Caco-2 (cell line): Measurements from ENCODE around the gene MAPK13. TPM values are rescaled to one million over a fixed set of nuclear protein-coding genes. Genes with fewer than 3 reads are reported as not detected.

ENCODE experiments used
- BruUV-seq: library from RNA; stranded (reverse); fragments of 400-500 nt; replicated peaks from 2 replicates; lab custom pipeline; 2021; lab: Mats Ljungman, UMichigan
- CTCF ChIA-PET: fragments of 300-600 bp; sonication (Branson Sonifier 250); formaldehyde crosslinking; loops from one replicate; lab custom pipeline; 2022; ENCODE audit warnings: antibody characterized with exemption; lab: Charles Lee
- POLR2A ChIA-PET: fragments of 300-600 bp; sonication (Branson Sonifier 250); formaldehyde crosslinking; loops from one replicate; lab custom pipeline; 2022; ENCODE audit warnings: antibody characterized with exemption; lab: Charles Lee
- DNase-seq, 2 experiments: peaks; one replicate each; pipeline versions ENCODE4 v3.0.0 to v3.0.0-alpha.2; 2020 to 2022
- H3K27me3 ChIP-seq: replicated peaks from 2 replicates; pipeline ENCODE4 v1.6.0; 2011; ENCODE audit warnings: low read length; ENCODE audit not compliant: control insufficient read depth, insufficient read depth
- H3K36me3 ChIP-seq: 2 replicates; pipeline ENCODE4 v1.5.1; 2011; ENCODE audit warnings: low read length; ENCODE audit not compliant: control insufficient read depth, insufficient read depth
- H3K4me1 ChIP-seq: fragments of 250-450 bp; sonication (Bioruptor Pico); 2 replicates; pipeline ENCODE4 v1.5.1; 2020; ENCODE audit warnings: mild to moderate bottlenecking
- H3K4me3 ChIP-seq: 2 replicates; pipeline ENCODE4 v1.5.1; 2011; ENCODE audit warnings: low read depth, mild to moderate bottlenecking, control low read depth, low read length
- H3K9me3 ChIP-seq: fragments of 250-450 bp; sonication (Bioruptor Pico); 2 replicates; pipeline ENCODE4 v1.5.1; 2020; ENCODE audit warnings: mild to moderate bottlenecking, moderate library complexity
- H3K27ac Mint-ChIP-seq: one replicate; pipeline ENCODE4 v1.8.0; 2022; ENCODE audit warnings: mixed read lengths; ENCODE audit not compliant: unreplicated experiment
- H3K27me3 Mint-ChIP-seq: one replicate; pipeline ENCODE4 v1.8.0; 2022; ENCODE audit warnings: mixed read lengths; ENCODE audit not compliant: insufficient read depth, unreplicated experiment
- H3K36me3 Mint-ChIP-seq: one replicate; pipeline ENCODE4 v1.8.0; 2022; ENCODE audit warnings: mild to moderate bottlenecking, mixed read lengths; ENCODE audit not compliant: insufficient read depth, unreplicated experiment
- H3K4me1 Mint-ChIP-seq: one replicate; pipeline ENCODE4 v1.8.0; 2022; ENCODE audit warnings: low read depth, mixed read lengths; ENCODE audit not compliant: unreplicated experiment
- H3K4me3 Mint-ChIP-seq: one replicate; pipeline ENCODE4 v1.8.0; 2022; ENCODE audit warnings: mild to moderate bottlenecking, moderate library complexity, mixed read lengths; ENCODE audit not compliant: unreplicated experiment
- H3K9me3 Mint-ChIP-seq: one replicate; pipeline ENCODE4 v1.8.0; 2022; ENCODE audit warnings: mixed read lengths; ENCODE audit not compliant: unreplicated experiment
- intact Hi-C: fragments of 100-400 bp; cut with micrococcal nuclease; formaldehyde crosslinking; loops from one replicate; pipeline ENCODE4 v1.10.0; 2022; ENCODE audit not compliant: unreplicated experiment
- total RNA-seq: library from RNA; stranded (reverse); gene quantifications from 2 replicates; pipeline ENCODE4 v1.2.3, GENCODE V29; 2022
- TF ChIP-seq, protein P1 (sequence below), 2 experiments: fragments of 200-600 bp in 1 of 2; IDR thresholded peaks; 1 replicate in 1 of 2; 2 replicates in 1 of 2; pipeline versions ENCODE4 v1.5.1 to v1.8.0; 2011 to 2022; ENCODE audit warnings: antibody characterized with exemption in 1 of 2, control low read depth in 1 of 2, inconsistent platforms in 1 of 2, low read depth in 1 of 2, low read length in 1 of 2, mild to moderate bottlenecking in 1 of 2, moderate library complexity in 1 of 2; ENCODE audit not compliant: insufficient read depth in 1 of 2, severe bottlenecking in 1 of 2, unreplicated experiment in 1 of 2

The MAPK13 gene
- total RNA-seq, 1 experiment from 2014 or later = 45.7 TPM

- peaks cover 13% of the 10 kb centered on the region for H3K4me1 Mint-ChIP-seq
- H3K4me3 ChIP-seq = no peak overlapping the region
- H3K36me3 Mint-ChIP-seq = peaks cover 34% of the 10 kb centered on the region
- H3K36me3 ChIP-seq = no peaks in the 10 kb centered on the region
- TF ChIP-seq, protein P1, sequence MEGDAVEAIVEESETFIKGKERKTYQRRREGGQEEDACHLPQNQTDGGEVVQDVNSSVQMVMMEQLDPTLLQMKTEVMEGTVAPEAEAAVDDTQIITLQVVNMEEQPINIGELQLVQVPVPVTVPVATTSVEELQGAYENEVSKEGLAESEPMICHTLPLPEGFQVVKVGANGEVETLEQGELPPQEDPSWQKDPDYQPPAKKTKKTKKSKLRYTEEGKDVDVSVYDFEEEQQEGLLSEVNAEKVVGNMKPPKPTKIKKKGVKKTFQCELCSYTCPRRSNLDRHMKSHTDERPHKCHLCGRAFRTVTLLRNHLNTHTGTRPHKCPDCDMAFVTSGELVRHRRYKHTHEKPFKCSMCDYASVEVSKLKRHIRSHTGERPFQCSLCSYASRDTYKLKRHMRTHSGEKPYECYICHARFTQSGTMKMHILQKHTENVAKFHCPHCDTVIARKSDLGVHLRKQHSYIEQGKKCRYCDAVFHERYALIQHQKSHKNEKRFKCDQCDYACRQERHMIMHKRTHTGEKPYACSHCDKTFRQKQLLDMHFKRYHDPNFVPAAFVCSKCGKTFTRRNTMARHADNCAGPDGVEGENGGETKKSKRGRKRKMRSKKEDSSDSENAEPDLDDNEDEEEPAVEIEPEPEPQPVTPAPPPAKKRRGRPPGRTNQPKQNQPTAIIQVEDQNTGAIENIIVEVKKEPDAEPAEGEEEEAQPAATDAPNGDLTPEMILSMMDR (IDR thresholded peaks at IDR 0.05; ENCODE audit: insufficient read depth in 1 of 2, low read depth in 1 of 2, low read length in 1 of 2, severe bottlenecking in 1 of 2, unreplicated experiment in 1 of 2) = no peak
- no peaks in the 10 kb centered on the region for H3K9me3 ChIP-seq
- H3K27me3 Mint-ChIP-seq = no peaks in the 10 kb centered on the region
- DNase-seq = no peak
- CTCF ChIA-PET = no interaction called here
- H3K27ac Mint-ChIP-seq = no peak overlapping the region
- no peaks in the 10 kb centered on the region for H3K27me3 ChIP-seq
- intact Hi-C loops = loop anchor here (5.0 kb wide), 1 partner anchor 242 kb away; no protein-coding TSS in a partner anchor
- H3K4me3 Mint-ChIP-seq = no peak overlapping the region
- peaks cover 18% of the 10 kb centered on the region for H3K4me1 ChIP-seq
- POLR2A ChIA-PET = no interaction called here
- no peaks in the 10 kb centered on the region for H3K9me3 Mint-ChIP-seq
- no TSS peak for BruUV-seq
Observed at GRCh38 chr6:36120018-36120417, 10.3 kb upstream of the MAPK13 start.

- no peaks in the 10 kb centered on the region for H3K27me3 ChIP-seq
- Mint-ChIP-seq H3K4me3 (no peak overlapping the region), H3K27me3 (no peaks in the 10 kb centered on the region), H3K27ac (peak overlapping the region; percentile 45), H3K4me1 (peaks cover 13% of the 10 kb centered on the region), H3K36me3 (peaks cover 34% of the 10 kb centered on the region), H3K9me3 (no peaks in the 10 kb centered on the region)
- intact Hi-C loops = loop anchor here (5.0 kb wide), 1 partner anchor 242 kb away; no protein-coding TSS in a partner anchor
- ChIA-PET CTCF (interaction anchor here (0.6 kb wide), 1 partner anchor 195 kb away, joined by 5 read pairs; no protein-coding TSS in a partner anchor), POLR2A (no interaction called here)
- TF ChIP-seq, protein P1 (IDR thresholded peaks at IDR 0.05; ENCODE audit: insufficient read depth in 1 of 2, low read depth in 1 of 2, low read length in 1 of 2, severe bottlenecking in 1 of 2, unreplicated experiment in 1 of 2) = no peak
- DNase-seq = no peak
- no peaks in the 10 kb centered on the region for H3K9me3 ChIP-seq
- H3K4me1 ChIP-seq = peaks cover 18% of the 10 kb centered on the region
- H3K36me3 ChIP-seq = no peaks in the 10 kb centered on the region
- H3K4me3 ChIP-seq = no peak overlapping the region
- no TSS peak for BruUV-seq
Observed at GRCh38 chr6:36120539-36120938, 9.8 kb upstream of the MAPK13 start.

- Histone ChIP-seq H3K9me3 (no peaks in the 10 kb centered on the region), H3K4me3 (no peak overlapping the region), H3K36me3 (no peaks in the 10 kb centered on the region), H3K27me3 (no peaks in the 10 kb centered on the region), H3K4me1 (peaks cover 18% of the 10 kb centered on the region)
- no TSS peak for BruUV-seq
- intact Hi-C loops = loop anchor here (5.0 kb wide), 1 partner anchor 241 kb away; no protein-coding TSS in a partner anchor
- no peak overlapping the region for H3K4me3 Mint-ChIP-seq
- POLR2A ChIA-PET = no interaction called here
- H3K27ac Mint-ChIP-seq = peak overlapping the region; percentile 45
- peaks cover 34% of the 10 kb centered on the region for H3K36me3 Mint-ChIP-seq
- CTCF ChIA-PET = interaction anchor here (0.6 to 1.3 kb wide), 2 partner anchors 93 to 195 kb away, joined by 3 to 5 read pairs; partner anchors contain the start of gene MAPK14
- no peaks in the 10 kb centered on the region for H3K27me3 Mint-ChIP-seq
- TF ChIP-seq, protein P1 (IDR thresholded peaks at IDR 0.05; ENCODE audit: insufficient read depth in 1 of 2, low read depth in 1 of 2, low read length in 1 of 2, severe bottlenecking in 1 of 2, unreplicated experiment in 1 of 2) = no peak
- H3K4me1 Mint-ChIP-seq = peaks cover 13% of the 10 kb centered on the region
- DNase-seq = peak in 1 of 2 experiments; percentile 11
- H3K9me3 Mint-ChIP-seq = no peaks in the 10 kb centered on the region
Observed at GRCh38 chr6:36120979-36121786, 9.1 kb upstream of the MAPK13 start.
